ENCODE data around the gene SRD5A3.

Gene SRD5A3

DNA sequence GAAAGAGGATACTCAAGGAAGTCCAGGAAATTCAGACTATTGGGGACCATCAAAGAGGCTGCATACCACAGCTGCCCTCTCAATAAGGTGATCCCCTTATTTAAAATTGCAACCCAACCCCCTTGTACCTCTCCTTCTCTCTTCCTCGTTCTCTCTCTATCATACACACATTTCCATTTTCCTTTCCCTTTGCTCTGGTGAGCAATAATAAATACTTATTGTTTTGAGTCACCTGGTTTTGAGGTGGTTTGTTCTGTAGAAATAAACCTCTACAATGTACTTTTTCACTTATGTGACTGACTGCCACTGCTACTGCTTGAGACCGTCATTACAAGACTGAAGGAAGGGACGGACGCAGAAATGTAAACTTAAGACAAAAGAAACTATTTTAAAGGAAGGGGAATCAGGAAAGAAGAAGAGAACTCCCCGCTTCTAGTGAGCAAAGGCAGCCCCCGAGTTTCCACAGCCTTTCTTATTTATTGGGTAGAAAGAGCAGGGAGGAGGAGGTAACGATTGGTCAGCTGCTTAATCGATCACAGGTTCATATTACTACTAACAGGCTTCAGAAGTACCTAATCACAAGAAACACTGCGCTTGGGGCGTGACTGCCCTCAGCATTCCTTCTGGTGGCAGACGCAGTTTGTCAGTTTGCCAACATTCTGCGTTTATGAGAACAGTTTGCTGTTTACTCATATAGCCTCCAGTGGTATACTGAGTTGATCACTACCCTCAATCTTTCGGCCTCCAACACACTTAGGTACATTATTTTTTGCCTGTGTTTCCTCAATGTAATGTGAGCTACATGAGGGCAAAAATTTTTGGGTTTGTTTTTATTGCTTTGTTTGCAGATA, 32.8 kb downstream of the SRD5A3 start:
- DNase-seq: no peak

DNA sequence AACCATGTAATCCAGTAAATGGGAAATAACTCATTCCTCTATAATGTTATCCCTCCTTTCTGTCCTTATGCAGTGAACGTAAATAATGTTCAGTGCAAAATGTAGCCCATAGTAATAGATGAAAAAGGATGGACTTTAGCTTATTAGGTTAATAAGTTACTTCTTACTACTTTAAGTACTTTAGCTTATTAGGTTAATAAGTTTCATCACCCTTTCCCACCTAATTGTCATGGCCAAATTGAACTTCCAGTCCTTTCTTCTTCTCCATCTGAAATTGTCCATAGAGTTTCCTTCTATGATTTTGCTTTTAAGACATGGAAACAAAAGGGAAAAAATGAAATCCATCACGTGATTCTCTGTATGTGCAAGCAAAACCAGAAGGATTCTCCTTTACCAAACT, 34.5 kb downstream of the SRD5A3 start:
- DNase-seq: no peak

DNA sequence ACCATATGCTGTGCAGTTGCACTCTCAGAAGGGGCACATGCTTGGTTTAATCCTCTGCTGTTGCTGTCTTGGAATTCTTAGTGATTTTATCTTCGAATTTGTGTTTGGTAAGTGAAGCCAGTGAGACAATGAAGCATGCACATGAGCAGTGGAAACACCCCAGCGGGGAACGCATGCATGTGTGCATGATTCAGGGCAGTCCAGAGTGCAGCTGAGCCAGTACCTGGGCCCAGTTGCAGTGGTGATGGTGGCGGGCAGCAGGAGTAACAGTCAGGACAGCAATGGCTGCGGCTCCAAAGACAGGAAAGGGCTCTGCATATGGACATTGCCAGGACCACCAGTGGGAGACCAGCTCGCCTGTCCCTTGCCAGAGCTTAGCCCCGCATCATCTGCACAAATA, 35.5 kb downstream of the SRD5A3 start:
- no peak for DNase-seq

DNA sequence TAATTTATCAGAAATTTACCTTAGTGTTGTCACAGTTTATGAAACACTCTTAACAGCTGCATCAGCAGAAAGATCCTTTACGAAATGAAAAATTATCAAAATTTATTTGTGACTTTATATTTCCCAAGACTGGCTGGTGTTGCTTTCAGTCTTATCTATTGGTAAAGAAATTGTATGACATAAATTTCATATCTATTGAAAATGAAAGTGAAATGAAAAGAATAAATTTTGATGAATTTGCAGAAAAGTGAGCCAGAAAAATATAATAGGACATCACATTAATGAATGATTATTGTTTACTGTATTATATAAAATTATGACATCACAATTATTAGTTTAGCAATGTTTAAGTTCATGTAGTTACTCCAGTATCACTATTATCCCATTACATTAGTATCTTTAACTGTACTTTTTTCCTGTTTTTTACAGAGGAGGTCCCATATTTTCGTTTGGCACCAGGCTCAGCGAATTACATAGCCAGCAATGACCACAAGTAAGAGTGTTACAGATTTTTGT, 36.5 kb downstream of the SRD5A3 start:
- no peak for DNase-seq

DNA sequence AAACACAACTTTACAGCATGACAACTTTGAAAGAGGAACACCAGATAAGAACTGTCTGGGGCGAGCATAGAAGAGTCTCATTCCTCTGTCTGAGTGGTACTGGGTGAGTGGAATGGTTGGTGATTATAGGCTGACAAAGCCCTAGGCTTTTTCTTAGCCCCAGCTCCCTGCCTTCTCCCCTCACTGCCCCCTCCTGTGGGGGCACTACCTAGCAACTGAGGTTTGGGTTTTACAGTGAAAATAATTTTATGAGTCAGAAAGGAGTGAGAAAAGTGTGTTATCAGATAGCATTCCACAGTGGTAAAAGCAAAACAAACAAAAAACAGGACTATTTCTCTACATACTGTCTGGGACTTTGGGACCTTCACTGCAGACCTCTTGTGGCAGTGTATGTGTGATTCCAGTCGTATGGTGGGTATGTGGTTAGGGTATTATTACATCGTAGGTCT, 39.2 kb downstream of the SRD5A3 start:
- DNase-seq: no peak

DNA sequence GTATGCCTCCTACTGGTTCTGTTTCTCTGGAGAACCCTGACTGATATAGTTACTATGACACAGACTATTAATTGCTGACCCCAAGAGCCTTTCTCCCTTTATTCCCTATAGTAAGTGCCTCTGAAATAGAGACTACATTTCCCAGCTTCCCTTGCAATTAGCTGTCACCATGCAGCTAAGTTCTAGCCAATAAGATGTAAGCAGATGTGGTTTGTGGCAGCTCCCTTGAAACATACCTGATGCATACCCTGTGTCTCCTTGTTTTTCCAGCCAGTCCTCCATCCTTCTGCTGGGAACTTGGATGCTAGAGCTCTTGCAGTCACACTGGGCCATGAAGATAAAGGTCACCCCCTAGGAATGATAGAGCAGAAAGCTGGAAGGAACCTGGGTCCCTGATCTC, 40.0 kb downstream of the SRD5A3 start:
- no peak for DNase-seq

DNA sequence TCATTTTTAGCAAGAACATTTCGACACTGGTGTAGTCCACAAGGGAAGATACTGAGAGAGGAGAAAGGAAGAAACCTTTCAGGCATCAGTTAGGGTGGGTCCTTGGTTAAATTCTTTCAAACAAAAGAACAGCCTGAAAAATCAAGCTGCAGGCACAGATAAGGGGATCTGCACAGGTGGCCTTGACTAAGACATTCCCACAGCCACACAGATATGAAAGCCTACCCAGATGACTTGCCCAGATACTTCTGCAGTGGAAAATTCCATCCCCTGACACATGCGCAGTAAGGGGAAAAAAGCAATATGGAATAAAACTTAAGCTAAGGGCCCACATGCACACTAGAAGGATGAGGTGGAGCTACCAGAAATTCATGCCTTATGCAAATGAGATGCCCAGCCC, 40.8 kb downstream of the SRD5A3 start:
- no peak for DNase-seq

DNA sequence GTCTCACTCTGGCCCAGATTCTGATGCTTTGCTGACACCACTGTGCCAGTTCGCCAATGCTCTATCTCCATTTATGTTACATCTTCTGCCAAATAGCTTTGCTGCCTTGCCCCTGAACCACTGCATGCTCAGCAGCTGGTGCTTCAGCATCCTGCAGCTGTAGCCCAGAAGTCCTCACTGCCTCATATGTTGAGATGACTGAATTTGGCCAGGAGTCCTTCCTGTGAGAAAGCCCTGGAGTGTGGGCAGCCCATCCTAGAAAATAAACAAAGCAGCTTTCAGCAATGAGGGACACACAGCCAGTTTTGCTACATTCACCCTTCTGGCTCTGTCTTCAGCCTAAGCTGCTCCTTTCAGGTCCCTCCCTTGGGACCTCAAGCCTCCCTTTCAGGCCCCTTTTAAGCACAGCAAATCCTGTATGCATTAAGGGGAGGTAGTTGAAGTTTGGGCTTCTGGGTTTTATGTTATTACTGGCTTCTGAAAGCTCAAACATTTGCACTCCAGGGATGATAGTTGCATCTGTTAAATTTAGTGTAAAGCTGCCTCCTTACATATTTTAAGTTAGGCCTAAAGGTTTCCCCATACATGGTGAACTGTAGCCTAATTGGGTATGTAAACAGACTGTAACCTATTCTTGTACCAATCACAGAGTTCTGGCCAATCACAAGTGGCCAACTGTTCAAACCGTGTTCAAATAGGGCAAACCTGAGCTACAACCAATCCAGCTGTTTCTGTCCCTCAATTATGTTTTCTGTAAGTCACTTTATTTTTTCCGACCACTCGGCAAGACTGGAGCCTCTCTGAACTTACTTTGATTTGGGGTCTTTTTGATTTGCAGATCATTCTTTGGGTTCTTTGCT, 47.6 kb downstream of the SRD5A3 start:
- no peak for DNase-seq

DNA sequence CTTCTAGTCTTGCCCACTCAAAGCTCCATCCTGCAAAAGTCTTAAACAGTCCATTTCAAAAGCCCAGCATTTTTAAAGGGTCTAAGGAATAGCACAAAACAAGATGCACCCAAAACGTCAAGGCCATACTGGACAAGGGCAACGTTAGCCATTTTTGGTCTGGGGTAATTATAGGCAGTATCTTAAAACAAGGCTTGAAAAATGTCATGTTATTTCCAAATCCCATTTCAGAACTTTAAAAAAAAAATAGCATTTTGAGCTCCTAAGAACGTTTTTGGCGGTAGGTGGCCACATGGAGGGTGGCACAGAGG, 49.1 kb downstream of the SRD5A3 start:
- no peak for DNase-seq

DNA sequence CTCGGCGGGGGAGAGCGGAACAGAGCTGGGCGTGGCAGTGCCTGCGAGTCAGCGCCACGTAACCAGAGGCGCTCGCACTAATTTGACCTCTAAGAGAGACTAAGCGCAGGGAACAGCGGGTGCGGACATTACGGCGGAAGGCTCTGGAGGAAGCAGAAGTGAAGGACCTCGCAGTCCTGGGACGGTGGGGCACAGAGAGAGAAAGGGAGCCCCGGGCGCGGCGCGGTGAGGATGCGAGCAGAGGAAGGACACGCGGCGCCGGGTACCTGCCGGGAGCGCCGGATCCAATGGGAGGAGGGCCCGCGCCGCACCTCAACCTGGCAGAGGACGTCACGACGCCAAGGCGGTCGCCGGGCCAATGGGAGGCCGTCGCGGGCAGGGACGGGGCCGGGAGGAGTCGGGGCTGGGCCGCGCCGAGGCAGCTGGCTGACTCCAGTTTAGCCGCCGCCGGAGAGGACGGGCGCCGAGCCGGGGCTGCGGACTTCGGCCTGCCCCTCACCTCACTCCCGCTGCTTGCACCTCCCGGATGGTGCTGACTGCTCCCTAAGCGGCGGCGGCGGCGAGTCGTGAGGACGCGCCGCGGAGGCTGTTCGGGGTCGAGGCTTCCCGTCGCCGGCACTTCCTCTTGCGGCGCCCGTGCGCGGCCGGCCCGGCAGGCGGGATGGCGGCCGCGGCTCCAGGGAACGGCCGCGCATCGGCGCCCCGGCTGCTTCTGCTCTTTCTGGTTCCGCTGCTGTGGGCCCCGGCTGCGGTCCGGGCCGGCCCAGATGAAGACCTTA, 49.7 kb downstream of the SRD5A3 start, which contains the start of gene TMEM165:
TMEM165 (plus strand) TSS at position 429 of the 779 bp plus-strand sequence; CDS start at position 662, 233 bp downstream.
- peak; percentile 90 for DNase-seq

DNA sequence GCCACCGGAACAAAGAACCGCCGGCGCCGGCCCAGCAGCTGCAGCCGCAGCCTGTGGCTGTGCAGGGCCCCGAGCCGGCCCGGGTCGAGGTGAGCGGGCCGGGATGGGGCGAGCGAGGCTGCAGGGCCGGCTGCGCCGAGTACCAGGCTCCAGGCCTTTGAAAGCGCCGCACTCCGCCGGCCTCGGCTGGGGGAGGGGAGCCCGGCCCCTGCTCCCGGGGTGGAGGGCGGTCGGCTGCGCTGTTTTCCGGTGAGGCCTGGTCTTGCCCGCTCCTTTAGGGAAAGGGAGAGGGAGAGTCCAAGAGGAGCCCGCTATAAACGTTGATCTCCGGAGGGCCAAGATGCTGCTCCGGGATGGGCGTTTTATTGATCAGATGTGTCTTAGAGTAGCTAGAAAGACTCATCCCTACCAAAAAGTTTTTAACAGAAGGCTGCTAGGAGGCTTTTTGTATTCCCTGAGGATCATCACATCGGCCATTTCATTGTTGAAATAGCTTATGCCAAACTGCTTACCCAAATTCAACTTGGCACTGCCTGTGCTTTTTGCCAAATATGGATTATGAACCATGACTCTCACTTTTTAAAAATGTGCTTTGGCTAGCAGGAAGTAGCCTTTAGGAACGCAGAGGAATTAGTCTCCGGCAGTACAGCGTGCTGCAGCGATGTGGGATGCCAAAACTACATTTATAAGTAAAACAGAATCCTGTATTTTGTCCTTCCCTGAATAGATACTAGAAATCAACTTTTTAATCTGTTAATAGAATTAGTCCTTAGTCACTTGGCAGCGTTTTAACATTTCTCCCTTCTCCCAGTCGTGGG, 50.5 kb downstream of the SRD5A3 start:
- peak; percentile 32 for DNase-seq

DNA sequence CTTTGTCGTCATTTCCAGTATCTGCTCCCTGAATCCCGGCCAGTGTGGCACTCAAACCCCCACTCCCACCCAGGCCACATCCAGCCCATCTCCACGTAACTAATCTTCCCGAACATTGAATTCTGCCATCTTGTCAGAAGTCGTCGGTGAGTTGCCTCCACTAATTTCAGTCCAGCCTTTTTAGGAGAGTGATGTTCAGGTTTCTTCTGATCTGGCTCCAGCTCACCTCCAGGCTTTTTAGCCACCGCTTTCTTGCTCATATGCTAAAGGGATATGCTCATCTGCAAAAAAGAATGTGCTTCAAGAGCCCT, 51.0 kb downstream of the SRD5A3 start:
- DNase-seq: no peak

DNA sequence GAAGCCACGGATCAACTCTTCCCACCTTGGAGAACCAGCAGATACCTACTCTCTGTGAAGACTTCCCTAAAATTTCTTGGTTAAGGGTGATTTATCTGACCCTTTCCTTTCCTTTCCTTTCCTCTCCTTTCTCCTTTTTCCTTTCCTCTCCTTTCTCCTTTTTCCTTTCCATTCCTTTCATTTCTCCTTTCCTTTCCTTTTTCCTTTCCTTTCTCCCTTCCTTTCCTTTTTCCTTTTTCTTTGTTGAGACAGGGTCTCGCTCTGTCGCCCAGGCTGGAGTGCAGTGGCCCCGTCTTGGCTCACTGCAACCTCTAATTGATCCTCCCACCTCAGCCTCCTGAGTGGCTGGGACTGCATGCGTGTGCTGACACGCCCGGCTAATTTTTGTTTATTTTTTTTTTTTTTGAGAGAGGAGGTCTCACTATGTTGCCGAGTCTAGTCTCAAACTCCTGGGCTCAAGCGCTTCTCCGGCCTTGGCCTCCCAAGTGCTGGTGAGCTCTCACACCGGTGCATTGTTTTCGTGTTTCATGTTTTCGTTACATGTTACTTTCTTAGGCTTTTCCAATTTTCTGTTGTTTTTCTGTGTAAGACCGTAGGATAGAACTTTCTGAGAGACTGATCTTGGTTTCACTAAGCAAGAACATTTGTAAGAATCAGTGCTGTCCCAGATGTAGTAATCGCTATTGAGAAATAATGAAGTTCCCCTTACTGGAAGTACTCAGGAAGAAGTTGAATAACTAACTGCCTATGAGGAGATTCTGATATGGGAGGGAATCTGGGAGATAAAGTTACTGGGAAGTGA, 51.7 kb downstream of the SRD5A3 start:
- no peak for DNase-seq

DNA sequence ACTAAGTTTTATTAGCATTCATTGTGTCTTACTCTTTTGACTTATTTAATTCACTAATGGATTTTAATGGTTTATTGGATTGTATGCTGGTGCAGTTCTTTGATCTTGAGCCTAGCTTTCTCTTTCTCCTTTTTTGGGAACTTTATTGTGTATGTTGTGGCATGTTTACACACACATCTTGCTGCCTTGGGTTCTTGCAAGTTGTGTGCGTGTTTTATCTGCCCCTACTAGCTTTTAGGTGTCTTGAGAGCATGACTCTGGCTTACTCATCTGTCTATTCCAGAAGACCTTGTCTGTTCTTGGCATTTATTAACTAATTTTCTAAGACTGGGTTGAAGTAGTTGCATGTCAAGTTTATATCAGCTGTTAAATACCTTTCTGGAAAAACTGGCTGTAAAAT, 52.4 kb downstream of the SRD5A3 start:
- DNase-seq: no peak

DNA sequence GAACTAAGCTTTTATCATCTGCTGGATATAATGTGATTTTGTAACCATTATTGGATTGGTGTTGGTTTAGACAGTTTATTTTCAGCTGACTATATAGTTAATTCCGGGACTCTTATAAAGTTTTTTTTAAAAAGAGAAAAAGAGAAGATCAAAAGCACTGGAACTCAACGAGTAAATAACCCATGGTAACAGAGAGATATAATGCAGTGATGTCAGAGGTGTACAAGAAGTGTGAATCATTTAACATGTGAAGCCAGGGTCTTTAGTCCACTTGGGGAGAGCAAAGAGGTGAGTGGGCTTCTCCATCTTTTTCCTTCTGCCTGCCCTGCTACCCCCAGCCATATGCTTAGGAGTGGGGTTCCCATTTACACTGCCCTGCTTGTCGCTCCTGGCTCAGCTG, 52.9 kb downstream of the SRD5A3 start:
- no peak for DNase-seq

DNA sequence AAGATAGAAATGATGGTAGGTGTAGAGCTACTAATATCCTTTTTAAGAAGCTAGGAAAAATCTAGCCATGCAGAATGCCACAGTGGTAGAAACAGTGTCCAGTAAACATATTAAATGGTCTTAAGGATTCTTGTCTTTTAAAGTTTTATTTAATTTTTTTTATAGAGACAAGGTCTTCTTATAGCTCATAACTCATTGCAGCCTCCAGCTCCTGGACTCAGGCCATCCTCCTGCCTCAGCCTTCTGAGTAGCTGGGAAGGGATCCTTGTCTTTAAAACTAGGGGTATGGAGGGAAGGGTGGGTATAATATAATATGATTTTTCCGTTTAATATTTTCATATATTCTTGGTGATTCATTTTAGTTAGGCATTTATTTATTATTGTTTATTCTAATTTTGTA, 53.5 kb downstream of the SRD5A3 start:
- no peak for DNase-seq

DNA sequence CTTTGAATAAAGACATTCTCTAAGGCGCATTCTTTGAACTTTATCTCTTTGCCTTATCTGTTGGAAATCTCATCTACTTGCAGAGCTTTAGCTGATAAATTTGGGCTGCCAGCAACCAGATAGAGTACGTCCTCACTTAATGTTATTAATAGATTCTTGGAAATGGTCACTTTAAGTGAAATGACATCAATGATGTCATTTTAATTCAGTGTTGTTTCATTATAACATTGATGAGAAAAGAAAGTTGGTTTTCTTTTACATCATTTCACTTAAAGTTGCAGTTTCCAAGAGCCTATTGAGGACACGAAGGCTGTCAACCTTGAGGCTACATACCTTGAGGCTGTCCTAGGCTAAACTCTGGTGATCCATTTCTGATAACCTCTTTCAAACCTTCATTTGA, 59.0 kb downstream of the SRD5A3 start:
- no peak for DNase-seq

DNA sequence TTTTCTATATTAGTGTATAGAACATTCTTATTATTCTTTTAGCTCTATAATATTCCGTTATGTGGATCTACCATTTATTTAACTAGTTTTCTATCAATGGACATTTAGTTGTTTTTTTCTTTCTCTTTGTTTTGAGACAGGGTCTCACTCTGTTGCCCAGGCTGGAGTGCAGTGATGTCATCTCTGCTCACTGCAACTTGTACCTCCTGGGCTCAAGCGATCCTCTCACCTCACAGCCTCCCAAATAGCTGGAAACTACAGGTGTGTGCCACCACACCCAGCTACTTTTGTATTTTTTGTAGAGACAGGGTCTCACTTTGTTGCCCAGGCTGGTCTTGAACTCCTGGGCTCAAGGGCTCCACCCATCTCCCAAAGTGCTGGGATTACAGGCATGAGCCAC, 60.5 kb downstream of the SRD5A3 start:
- DNase-seq: no peak

DNA sequence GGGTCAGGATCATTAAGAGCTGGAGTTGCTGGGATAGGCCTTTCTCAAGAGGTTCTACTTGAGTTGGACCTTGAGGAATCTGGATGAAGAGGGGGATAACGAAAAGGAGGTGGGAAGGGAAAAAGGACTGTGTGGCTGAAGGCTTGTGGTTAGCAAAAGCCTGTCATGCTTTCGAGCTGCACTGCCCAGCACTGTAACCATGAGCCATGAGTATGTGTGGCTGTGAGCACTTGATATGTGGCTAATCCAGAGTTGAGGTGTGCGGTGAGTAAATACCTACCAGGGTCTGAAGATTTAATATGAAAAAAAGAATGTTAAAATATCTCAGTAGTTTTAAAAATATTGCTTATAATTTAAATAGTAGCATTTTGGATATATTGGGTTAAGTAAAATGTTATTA, 61.1 kb downstream of the SRD5A3 start:
- DNase-seq: no peak

DNA sequence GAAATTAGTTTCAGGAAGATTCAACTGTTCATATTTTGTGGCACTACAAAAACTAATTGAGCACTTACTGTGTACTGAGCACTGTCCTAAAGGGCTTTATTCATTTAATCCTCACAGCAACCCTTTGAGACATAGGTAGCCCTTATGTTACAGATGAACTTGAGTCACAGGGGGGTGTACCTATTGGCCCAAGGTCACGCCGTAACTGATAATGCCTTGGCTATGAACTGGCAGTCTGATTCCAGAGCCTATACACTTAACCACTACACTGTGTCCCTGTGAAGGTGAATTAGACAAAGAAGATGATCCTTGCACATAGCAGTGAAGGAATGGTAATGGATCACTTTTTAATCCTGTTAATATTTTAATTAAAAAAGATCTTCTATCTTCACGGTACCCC, 61.7 kb downstream of the SRD5A3 start:
- no peak for DNase-seq

DNA sequence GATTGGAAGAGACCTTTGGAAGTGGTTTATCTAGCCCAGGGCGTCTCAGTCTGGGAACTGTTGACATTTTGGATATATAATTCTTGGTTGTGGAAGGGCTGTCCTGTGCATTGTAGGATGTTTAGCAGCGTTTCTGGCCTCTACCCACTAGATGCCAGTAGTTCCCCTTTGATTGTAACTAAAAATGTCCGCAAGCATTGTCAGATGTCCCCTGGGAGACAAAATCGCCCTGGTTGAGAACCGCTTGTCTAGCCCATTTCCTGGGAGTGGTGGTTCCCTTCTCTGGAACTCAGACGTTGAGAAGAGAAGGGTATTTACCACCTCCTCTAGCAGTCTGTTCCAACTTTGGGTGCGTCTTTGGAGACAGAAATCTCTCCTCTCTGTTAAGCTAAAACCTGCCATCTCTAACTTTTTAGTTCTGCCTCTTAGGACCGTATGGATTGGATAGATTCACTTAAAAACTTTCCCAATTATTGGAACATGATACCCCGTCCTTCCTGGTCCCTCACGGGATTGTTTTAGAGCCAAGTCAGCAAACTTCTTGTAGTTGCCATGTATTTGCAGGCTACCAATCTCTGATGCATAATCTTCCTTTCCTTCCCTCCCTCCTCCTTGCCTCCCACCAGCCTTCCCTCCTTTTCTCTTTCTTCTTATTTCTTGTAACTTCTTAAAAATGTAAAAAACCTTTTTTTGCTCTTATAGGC, 63.6 kb downstream of the SRD5A3 start:
- no peak for DNase-seq
